GM08714 (cell line): ENCODE data around the gene ADAMTS17.

Experiments
- H3K4me3 ChIP-seq: fragments of 200-500 bp; sonication (Bioruptor generic); 2 replicates; pipeline ENCODE4 v1.5.1; 2014; ENCODE audit warnings: mild to moderate bottlenecking, low read length, inconsistent platforms
- ZNF274 ChIP-seq: IDR thresholded peaks from 2 replicates; pipeline ENCODE4 v1.6.1; 2012; ENCODE audit warnings: mild to moderate bottlenecking, low read depth, low read length

Gene ADAMTS17

GRCh38 chr15:100261302-100262240 lies 80.2 kb downstream of the ADAMTS17 start:
- TF ChIP-seq ZNF274: no peak
- no peak overlapping the region for H3K4me3 ChIP-seq

GRCh38 chr15:100259266-100259665 lies 82.5 kb downstream of the ADAMTS17 start:
- no peak overlapping the region for H3K4me3 ChIP-seq
- no peak for TF ChIP-seq ZNF274

- TF ChIP-seq ZNF274: no peak
- H3K4me3 ChIP-seq: no peak overlapping the region
These were observed 84.7 kb downstream of the ADAMTS17 start for GRCh38 chr15:100256970-100257650.

- TF ChIP-seq ZNF274: no peak
- no peak overlapping the region for H3K4me3 ChIP-seq
These were observed 85.4 kb downstream of the ADAMTS17 start for GRCh38 chr15:100256101-100256969.

- H3K4me3 ChIP-seq: no peak overlapping the region
- TF ChIP-seq ZNF274: no peak
These were observed 86.1 kb downstream of the ADAMTS17 start for GRCh38 chr15:100255644-100256043.

- no peak for TF ChIP-seq ZNF274
- no peak overlapping the region for H3K4me3 ChIP-seq
These were observed 87.1 kb downstream of the ADAMTS17 start for GRCh38 chr15:100254691-100255090.

- TF ChIP-seq ZNF274: no peak
- no peak overlapping the region for H3K4me3 ChIP-seq
These were observed 87.5 kb downstream of the ADAMTS17 start for GRCh38 chr15:100254285-100254684.

GRCh38 chr15:100253640-100254039 lies 88.1 kb downstream of the ADAMTS17 start:
- TF ChIP-seq ZNF274: no peak
- no peak overlapping the region for H3K4me3 ChIP-seq

GRCh38 chr15:100252779-100253417 lies 88.9 kb downstream of the ADAMTS17 start:
- TF ChIP-seq ZNF274: no peak
- H3K4me3 ChIP-seq: no peak overlapping the region

- H3K4me3 ChIP-seq: no peak overlapping the region
- no peak for TF ChIP-seq ZNF274
These were observed 89.4 kb downstream of the ADAMTS17 start for GRCh38 chr15:100252359-100252758.

GRCh38 chr15:100250176-100250800 lies 91.5 kb downstream of the ADAMTS17 start:
- no peak for TF ChIP-seq ZNF274
- no peak overlapping the region for H3K4me3 ChIP-seq

GRCh38 chr15:100249096-100249815 lies 92.5 kb downstream of the ADAMTS17 start:
- TF ChIP-seq ZNF274: no peak
- H3K4me3 ChIP-seq: no peak overlapping the region

GRCh38 chr15:100248236-100248635 lies 93.5 kb downstream of the ADAMTS17 start:
- no peak for TF ChIP-seq ZNF274
- no peak overlapping the region for H3K4me3 ChIP-seq
